SK-N-SH (cell line): Measurements from ENCODE around the gene HRH3.

Experiments used
- CTCF ChIP-seq: fragments of 200-600 bp; sonication (generic); IDR thresholded peaks from 2 replicates; pipeline ENCODE4 v1.6.1; 2017; ENCODE audit warnings: antibody characterized with exemption, mild to moderate bottlenecking, moderate library complexity
- EP300 ChIP-seq, 2 experiments: IDR thresholded peaks; 2 replicates each; pipeline versions ENCODE4 v1.4.0 to v1.6.1; 2012; ENCODE audit warnings: borderline replicate concordance in 1 of 2, low read depth in 1 of 2, low read length in 1 of 2
- JUND ChIP-seq: IDR thresholded peaks from 2 replicates; pipeline ENCODE4 v1.4.0; 2012
- MAX ChIP-seq: IDR thresholded peaks from 2 replicates; pipeline ENCODE4 v1.4.0; 2012; ENCODE audit warnings: low read depth
- RCOR1 ChIP-seq: fragments of 150-350 bp; IDR thresholded peaks from 2 replicates; pipeline ENCODE4 v1.6.1; 2017; ENCODE audit warnings: antibody characterized with exemption, low read length
- REST ChIP-seq: IDR thresholded peaks from 2 replicates; pipeline ENCODE4 v1.6.1; 2012; ENCODE audit warnings: mild to moderate bottlenecking, low read depth, low read length, moderate library complexity
- TAF1 ChIP-seq: IDR thresholded peaks from 2 replicates; pipeline ENCODE4 v1.6.1; 2012; ENCODE audit warnings: low read depth, mild to moderate bottlenecking, low read length, moderate library complexity, borderline replicate concordance
- TCF12 ChIP-seq: IDR thresholded peaks from 2 replicates; pipeline ENCODE4 v1.4.0; 2012
- USF1 ChIP-seq: IDR thresholded peaks from 2 replicates; pipeline ENCODE4 v1.4.0; 2012; ENCODE audit warnings: low read depth, borderline replicate concordance
- YY1 ChIP-seq: IDR thresholded peaks from 2 replicates; pipeline ENCODE4 v1.4.0; 2012; ENCODE audit warnings: low read depth, mild to moderate bottlenecking

- TF ChIP-seq CTCF = no peak
- no peak for TF ChIP-seq TCF12
- no peak for TF ChIP-seq JUND
- no peak for TF ChIP-seq MAX
- TF ChIP-seq TAF1 = no peak
- TF ChIP-seq USF1 = no peak
- TF ChIP-seq REST = no peak
- TF ChIP-seq EP300 (IDR thresholded peaks at IDR 0.05; ENCODE audit: borderline replicate concordance in 1 of 2, low read depth in 1 of 2, low read length in 1 of 2) = no peak
- TF ChIP-seq YY1 = no peak
- TF ChIP-seq RCOR1 = no peak
Observed at GRCh38 chr20:62175711-62176110, 44.4 kb downstream of the HRH3 start.
